Peyer's patch (tissue), 4 donors: ENCODE data around the gene FLCN. TPM values are rescaled to one million over a fixed set of nuclear protein-coding genes. Genes with fewer than 3 reads are reported as not detected.
A peak's percentile ranks its signal among the peaks of the same experiment; 100 is the strongest.

ENCODE experiments used
- DNase-seq, 3 donors: peaks; one replicate each; pipeline ENCODE4 v3.0.0-alpha.2; 2017 to 2019
- H3K27ac ChIP-seq, 4 donors: fragments of 200-600 bp; sonication (generic); one replicate each; pipeline ENCODE4 v1.5.1; 2016 to 2019
- H3K27me3 ChIP-seq, 2 donors: fragments of 200-600 bp; sonication (generic); one replicate each; pipeline ENCODE4 v1.5.1; 2019
- H3K36me3 ChIP-seq, 3 donors: fragments of 200-600 bp; sonication (generic); one replicate each; pipeline ENCODE4 v1.5.1; 2016 to 2019
- H3K4me1 ChIP-seq, 4 donors: fragments of 200-600 bp; sonication (generic); one replicate each; pipeline ENCODE4 v1.5.1; 2016 to 2019
- H3K4me3 ChIP-seq, 4 donors: fragments of 200-600 bp; sonication (generic); 1 replicate in 3 of 4; 2 replicates in 1 of 4; pipeline ENCODE4 v1.5.1; 2016 to 2019; ENCODE audit warnings: mild to moderate bottlenecking in 1 of 4
- H3K9me3 ChIP-seq, 4 donors: fragments of 200-600 bp; sonication (generic); one replicate each; pipeline ENCODE4 v1.5.1; 2016 to 2019; ENCODE audit warnings: mild to moderate bottlenecking in 1 of 4
- CTCF ChIP-seq, 6 experiments: fragments of 450-650 bp in 4 of 6; fragments of 200-600 bp in 2 of 6; sonication (generic) in 1 of 6; IDR thresholded peaks; one replicate each; pipeline ENCODE4 v1.5.1; 2017 to 2019; ENCODE audit warnings: antibody characterized with exemption in 6 of 6, mild to moderate bottlenecking in 3 of 6, moderate library complexity in 1 of 6
- POLR2A ChIP-seq, 2 donors: fragments of 450-650 bp; IDR thresholded peaks; one replicate each; pipeline ENCODE4 v1.5.1; 2017; ENCODE audit warnings: antibody characterized with exemption in 2 of 2, mild to moderate bottlenecking in 2 of 2, moderate library complexity in 2 of 2
- total RNA-seq, 4 donors: library from RNA; depleted of rRNA; stranded (reverse); fragments of >200 nt; gene quantifications; one replicate each; pipeline ENCODE4 v1.1.0, GENCODE V29; 2016

FLCN gene
- total RNA-seq, 4 donors from 2014 or later = 186 to 243 (median 210) TPM

- H3K4me3 ChIP-seq = no peak overlapping the region
- H3K4me1 ChIP-seq = peaks cover 0 to 9% (median 0%) of the 10 kb centered on the region in 4 donors
- no peaks in the 10 kb centered on the region for H3K27me3 ChIP-seq
- peaks cover 0 to 22% (median 0%) of the 10 kb centered on the region in 3 donors for H3K36me3 ChIP-seq
- TF ChIP-seq CTCF (IDR thresholded peaks at IDR 0.05) (no peak), POLR2A (IDR thresholded peaks at IDR 0.05) (no peak)
- no peak overlapping the region for H3K27ac ChIP-seq
- H3K9me3 ChIP-seq = no peaks in the 10 kb centered on the region
- peak in 2 of 3 donors; percentile 19 to 22 for DNase-seq
These were observed 5.3 kb upstream of the FLCN start for GRCh38 chr17:17242246-17242645.

GRCh38 chr17:17241656-17242055 lies 4.7 kb upstream of the FLCN start:
- Histone ChIP-seq H3K4me1 (peaks cover 0 to 9% (median 0%) of the 10 kb centered on the region in 4 donors), H3K27ac (no peak overlapping the region), H3K4me3 (no peak overlapping the region), H3K9me3 (no peaks in the 10 kb centered on the region), H3K36me3 (peaks cover 0 to 16% (median 0%) of the 10 kb centered on the region in 3 donors), H3K27me3 (no peaks in the 10 kb centered on the region)
- peak in 2 of 3 donors; percentile 13 to 26 for DNase-seq
- TF ChIP-seq POLR2A (IDR thresholded peaks at IDR 0.05) = no peak
- no peak for TF ChIP-seq CTCF (IDR thresholded peaks at IDR 0.05)

- no peaks in the 10 kb centered on the region for H3K27me3 ChIP-seq
- no peak for DNase-seq
- H3K4me1 ChIP-seq = peaks cover 0 to 20% (median 2%) of the 10 kb centered on the region in 4 donors
- H3K36me3 ChIP-seq = no peaks in the 10 kb centered on the region
- H3K4me3 ChIP-seq = no peak overlapping the region
- TF ChIP-seq CTCF (IDR thresholded peaks at IDR 0.05) (no peak), POLR2A (IDR thresholded peaks at IDR 0.05) (no peak)
- no peaks in the 10 kb centered on the region for H3K9me3 ChIP-seq
- H3K27ac ChIP-seq = no peak overlapping the region
These were observed 2.9 kb upstream of the FLCN start for GRCh38 chr17:17239832-17240231.

- peak in 2 of 3 donors; percentile 60 to 74 for DNase-seq
- H3K4me3 ChIP-seq = peak overlapping the region; percentile 90 to 100 (median 100)
- peak; percentile 76 to 82 for TF ChIP-seq POLR2A (IDR thresholded peaks at IDR 0.05)
- no peak for TF ChIP-seq CTCF (IDR thresholded peaks at IDR 0.05)
- H3K9me3 ChIP-seq = no peaks in the 10 kb centered on the region
- H3K36me3 ChIP-seq = peaks cover 0 to 16% (median 0%) of the 10 kb centered on the region in 3 donors
- peaks cover 0 to 41% (median 2%) of the 10 kb centered on the region in 4 donors for H3K4me1 ChIP-seq
- no peaks in the 10 kb centered on the region for H3K27me3 ChIP-seq
- peak overlapping the region; percentile 87 to 99 (median 96) for H3K27ac ChIP-seq
These were observed 508 bp downstream of the FLCN start for GRCh38 chr17:17236295-17237025.

- no peaks in the 10 kb centered on the region for H3K27me3 ChIP-seq
- no peak for DNase-seq
- TF ChIP-seq POLR2A (IDR thresholded peaks at IDR 0.05) = no peak
- TF ChIP-seq CTCF (IDR thresholded peaks at IDR 0.05) = no peak
These were observed 1.5 kb downstream of the FLCN start for GRCh38 chr17:17235212-17236174.

More at GRCh38 chr17:17235212-17236174, 1.5 kb downstream of the FLCN start:
- Histone ChIP-seq H3K36me3 (peaks cover 0 to 25% (median 0%) of the 10 kb centered on the region in 3 donors), H3K4me1 (peaks cover 0 to 42% (median 2%) of the 10 kb centered on the region in 4 donors), H3K9me3 (no peaks in the 10 kb centered on the region), H3K4me3 (peak overlapping the region; percentile 90 to 100 (median 100)), H3K27ac (peak overlapping the region; percentile 87 to 99 (median 96))
